Measurements from ENCODE around the gene PRRG3.

The PRRG3 gene

GRCh38 chrX:151710457-151710856, 15.2 kb downstream of the PRRG3 start:
- no peak for TF ChIP-seq CTCF (IDR thresholded peaks at IDR 0.05; ENCODE audit: low read depth, low read length)
- no peak overlapping the region for H3K4me3 ChIP-seq (ENCODE audit: low read depth, low read length)

GRCh38 chrX:151711154-151711553, 15.9 kb downstream of the PRRG3 start:
- no peak for TF ChIP-seq CTCF (IDR thresholded peaks at IDR 0.05; ENCODE audit: low read depth, low read length)

GRCh38 chrX:151711787-151712186, 16.5 kb downstream of the PRRG3 start:
- H3K4me3 ChIP-seq (ENCODE audit: low read depth, low read length): no peak overlapping the region
- TF ChIP-seq CTCF (IDR thresholded peaks at IDR 0.05; ENCODE audit: low read depth, low read length): no peak

More at GRCh38 chrX:151711154-151711553, 15.9 kb downstream of the PRRG3 start:
- no peak overlapping the region for H3K4me3 ChIP-seq (ENCODE audit: low read depth, low read length)

- no peak for TF ChIP-seq CTCF (IDR thresholded peaks at IDR 0.05; ENCODE audit: low read depth, low read length)
- H3K4me3 ChIP-seq (ENCODE audit: low read depth, low read length): no peak overlapping the region
Observed at GRCh38 chrX:151712253-151712652, 17.0 kb downstream of the PRRG3 start.

- no peak overlapping the region for H3K4me3 ChIP-seq (ENCODE audit: low read depth, low read length)
- TF ChIP-seq CTCF (IDR thresholded peaks at IDR 0.05; ENCODE audit: low read depth, low read length): peak; percentile 12; the same call in 1 of the 2 replicates
Observed at GRCh38 chrX:151713849-151714248, 18.6 kb downstream of the PRRG3 start.

GRCh38 chrX:151714362-151714761, 19.1 kb downstream of the PRRG3 start:
- no peak for TF ChIP-seq CTCF (IDR thresholded peaks at IDR 0.05; ENCODE audit: low read depth, low read length)
- H3K4me3 ChIP-seq (ENCODE audit: low read depth, low read length): no peak overlapping the region

GRCh38 chrX:151715752-151716151, 20.5 kb downstream of the PRRG3 start, which contains the start of gene FATE1:
FATE1 (plus strand) TSS chrX:151716035; CDS start chrX:151716120, 85 bp downstream.
- no peak within 1 kb of the TSS for H3K4me3 ChIP-seq (ENCODE audit: low read depth, low read length)
- TF ChIP-seq CTCF (IDR thresholded peaks at IDR 0.05; ENCODE audit: low read depth, low read length): no peak
